Stimulated activated CD4-positive, alpha-beta T cell treated with anti-CD3 and anti-CD28 coated beads, Interleukin-12 subunit alpha, Interleukin-12 subunit beta, amount 100 ng/mL, for 24 hours (primary cell): ENCODE results near the gene ALDH8A1.

Experiments
- DNase-seq, 2 experiments: peaks; one replicate each; pipeline ENCODE4 v3.0.0-alpha.2; 2020; ENCODE audit warnings: low read depth in 2 of 2

Gene ALDH8A1

GRCh38 chr6:134873500-134874388 lies 76.2 kb downstream of the ALDH8A1 start:
- no peak for DNase-seq

GRCh38 chr6:134870677-134871498 lies 79.0 kb downstream of the ALDH8A1 start:
- no peak for DNase-seq

GRCh38 chr6:134868812-134869211 lies 81.1 kb downstream of the ALDH8A1 start:
- no peak for DNase-seq
